ENCODE measurements around the gene OR2A14.
A peak's percentile ranks its signal among the peaks of the same experiment; 100 is the strongest.
"Not testable (repeated sequence)": the region's sequence is repeated elsewhere in the genome, so short reads cannot be mapped to it uniquely, and the experiment has no call there.

Gene OR2A14, protein sequence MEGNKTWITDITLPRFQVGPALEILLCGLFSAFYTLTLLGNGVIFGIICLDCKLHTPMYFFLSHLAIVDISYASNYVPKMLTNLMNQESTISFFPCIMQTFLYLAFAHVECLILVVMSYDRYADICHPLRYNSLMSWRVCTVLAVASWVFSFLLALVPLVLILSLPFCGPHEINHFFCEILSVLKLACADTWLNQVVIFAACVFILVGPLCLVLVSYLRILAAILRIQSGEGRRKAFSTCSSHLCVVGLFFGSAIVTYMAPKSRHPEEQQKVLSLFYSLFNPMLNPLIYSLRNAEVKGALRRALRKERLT

GRCh38 chr7:144122876-144123275, at the start of gene OR2A14:
OR2A14 (plus strand) TSS chr7:144123176; CDS start chr7:144129113, 5,937 bp downstream.
- no peak for DNase-seq

- no peak for DNase-seq
Measured at GRCh38 chr7:144074374-144074773, 48.6 kb upstream of the OR2A14 start.

- DNase-seq = no peak
Measured at GRCh38 chr7:144085978-144086377, 37.0 kb upstream of the OR2A14 start, which contains the start of gene OR2A12. OR2A12 (plus strand) TSS chr7:144086278; CDS start chr7:144095108, 8,830 bp downstream.

GRCh38 chr7:144086730-144087129, 36.2 kb upstream of the OR2A14 start:
- DNase-seq = no peak

- DNase-seq = no peak
Measured at GRCh38 chr7:144087230-144087629, 35.7 kb upstream of the OR2A14 start.

DNA sequence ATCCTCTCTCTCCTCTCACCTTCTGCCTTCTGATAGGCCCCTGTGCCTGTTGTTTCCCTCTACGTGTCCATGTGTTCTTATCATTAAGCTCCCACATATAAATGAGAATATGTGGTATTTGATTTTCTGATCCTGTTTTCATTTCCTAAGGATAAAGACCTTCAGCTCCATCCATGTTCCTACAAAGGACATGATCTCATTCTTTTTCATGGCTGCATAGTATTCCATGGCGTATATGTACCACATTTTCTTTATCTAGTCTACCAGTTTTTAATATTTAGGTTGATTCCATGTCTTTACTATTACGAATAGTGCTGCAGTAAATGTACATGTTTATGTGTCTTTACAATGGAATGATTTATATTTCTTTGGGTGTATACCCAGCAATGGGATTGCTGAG, 32.3 kb upstream of the OR2A14 start:
- DNase-seq = no peak

- no peak for DNase-seq
Measured at GRCh38 chr7:144098776-144099175, 24.2 kb upstream of the OR2A14 start.

DNA sequence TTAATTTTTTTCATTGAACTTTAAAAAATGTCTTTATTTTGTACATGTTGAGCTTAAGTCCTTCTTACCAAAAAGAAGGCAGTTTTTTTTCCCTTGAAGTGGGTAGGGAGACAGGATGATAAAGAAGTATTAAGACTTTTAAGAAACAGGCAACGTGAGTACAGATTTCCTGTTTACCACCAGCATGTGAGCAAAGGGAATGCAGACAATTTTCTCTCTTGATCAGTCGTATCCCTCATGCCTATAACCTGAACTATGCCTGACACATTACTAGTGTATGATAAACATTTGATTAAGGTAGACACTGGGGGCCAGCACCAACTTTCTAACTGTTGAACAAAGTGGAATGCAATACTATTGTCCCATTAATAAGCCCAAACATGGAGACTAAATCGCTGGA, 22.4 kb upstream of the OR2A14 start:
- no peak for DNase-seq

DNA sequence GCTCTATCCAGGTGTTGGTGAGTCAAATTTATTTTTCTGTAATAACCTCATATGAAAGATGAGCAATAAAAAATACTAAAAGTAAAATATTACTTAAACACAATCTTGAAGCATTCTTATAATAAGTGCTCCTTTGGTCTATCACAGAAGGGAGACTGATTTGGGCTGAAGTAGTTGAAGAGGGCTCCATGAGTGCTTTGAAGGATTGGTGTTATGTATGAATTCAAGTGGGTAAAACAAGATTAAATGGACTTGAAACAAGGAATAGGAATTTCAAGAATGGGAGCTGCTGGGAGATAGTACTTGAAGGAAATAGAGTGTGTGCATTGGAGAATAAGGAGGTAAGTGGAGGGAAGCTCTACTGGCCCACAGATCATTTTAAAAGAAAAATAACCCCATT, 20.9 kb upstream of the OR2A14 start:
- DNase-seq = no peak

- DNase-seq = no peak
Measured at GRCh38 chr7:144105211-144105610, 17.8 kb upstream of the OR2A14 start.

DNA sequence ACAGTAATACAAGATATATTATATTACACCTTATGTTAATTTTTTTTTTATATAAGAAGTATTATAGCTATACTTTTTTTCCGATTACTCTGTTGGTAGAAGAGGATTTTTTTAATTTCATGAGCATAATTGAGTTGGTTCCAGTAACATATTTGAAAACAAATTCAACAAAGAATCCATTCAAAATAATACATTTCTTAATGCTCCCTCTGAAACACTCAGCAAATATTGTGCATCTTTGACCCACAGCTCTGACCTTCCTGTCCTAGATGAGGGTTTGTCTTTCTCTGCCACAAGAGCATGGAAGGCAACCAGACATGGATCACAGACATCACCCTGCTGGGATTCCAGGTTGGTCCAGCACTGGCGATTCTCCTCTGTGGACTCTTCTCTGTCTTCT, 13.7 kb upstream of the OR2A14 start, which contains the start of gene OR2A2:
OR2A2 (plus strand) TSS at position 301 of the 400 bp plus-strand sequence; CDS start at position 301, 0 bp downstream.
- no peak for DNase-seq

DNA sequence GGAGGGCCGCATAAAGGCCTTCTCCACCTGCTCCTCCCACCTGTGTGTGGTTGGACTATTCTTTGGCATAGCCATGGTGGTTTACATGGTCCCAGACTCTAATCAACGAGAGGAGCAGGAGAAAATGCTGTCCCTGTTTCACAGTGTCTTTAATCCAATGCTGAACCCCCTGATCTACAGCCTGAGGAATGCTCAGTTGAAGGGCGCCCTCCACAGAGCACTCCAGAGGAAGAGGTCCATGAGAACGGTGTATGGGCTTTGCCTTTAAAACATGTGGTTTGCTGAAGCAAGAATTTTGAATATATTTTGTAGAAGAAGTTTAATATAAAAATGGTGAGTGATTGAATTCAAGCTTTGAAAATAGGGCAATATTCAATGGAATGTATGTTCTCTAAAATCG, 12.7 kb upstream of the OR2A14 start:
- DNase-seq = no peak

GRCh38 chr7:144113651-144114050, 9.3 kb upstream of the OR2A14 start:
- DNase-seq = no peak

DNA sequence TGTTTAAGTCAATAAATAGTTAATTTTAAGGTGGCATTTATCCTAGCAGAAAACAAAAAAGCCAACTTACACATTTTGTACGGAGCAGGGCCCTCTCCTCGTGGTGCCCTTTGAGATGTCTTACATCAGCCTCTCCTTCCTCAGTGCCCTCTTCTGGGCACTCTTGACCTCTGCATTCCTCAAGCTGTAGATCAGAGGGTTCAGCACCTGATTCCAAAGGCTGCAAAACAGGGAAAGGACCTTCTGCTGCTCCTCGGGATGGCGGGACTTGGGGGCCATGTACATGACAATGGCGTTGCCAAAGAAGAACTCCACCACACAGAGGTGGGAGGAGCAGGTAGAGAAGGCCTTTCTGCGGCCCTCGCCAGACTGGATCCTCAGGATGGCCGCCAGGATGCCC, 4.6 kb upstream of the OR2A14 start:
- no peak for DNase-seq

DNA sequence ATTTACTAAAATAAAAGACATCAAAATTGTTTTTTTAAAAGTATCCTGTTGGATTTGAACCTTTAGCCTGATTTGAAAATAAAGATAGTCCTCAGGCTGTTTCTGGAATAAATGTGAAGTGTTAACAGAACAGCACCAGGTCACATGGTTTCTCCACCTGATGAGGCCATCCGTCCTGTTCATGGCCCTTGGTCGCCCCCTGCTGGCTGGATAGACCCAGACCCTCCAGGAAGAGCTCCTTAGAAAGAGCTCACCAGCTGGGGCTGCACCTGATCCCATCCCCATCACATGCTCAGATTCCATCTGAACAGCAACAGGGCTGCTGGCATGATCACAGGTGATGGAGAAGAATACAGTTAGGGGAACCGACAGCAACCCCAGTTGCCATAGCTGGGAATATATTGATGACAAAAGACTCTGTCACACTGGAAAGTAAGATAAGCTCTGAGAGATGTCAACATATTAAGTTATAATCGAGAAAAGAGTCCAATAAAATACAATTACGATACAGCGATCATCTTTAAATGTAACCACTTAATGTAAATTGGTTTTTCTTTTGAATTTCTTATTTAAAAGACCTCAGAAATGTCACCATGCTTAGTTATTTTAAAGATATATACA, 4.8 kb downstream of the OR2A14 start:
- peak in 31 of 58 donors; percentile 0 to 60 (median 9) for DNase-seq

- DNase-seq = not testable (repeated sequence)
Measured at GRCh38 chr7:144129601-144130000, 6.6 kb downstream of the OR2A14 start.

DNA sequence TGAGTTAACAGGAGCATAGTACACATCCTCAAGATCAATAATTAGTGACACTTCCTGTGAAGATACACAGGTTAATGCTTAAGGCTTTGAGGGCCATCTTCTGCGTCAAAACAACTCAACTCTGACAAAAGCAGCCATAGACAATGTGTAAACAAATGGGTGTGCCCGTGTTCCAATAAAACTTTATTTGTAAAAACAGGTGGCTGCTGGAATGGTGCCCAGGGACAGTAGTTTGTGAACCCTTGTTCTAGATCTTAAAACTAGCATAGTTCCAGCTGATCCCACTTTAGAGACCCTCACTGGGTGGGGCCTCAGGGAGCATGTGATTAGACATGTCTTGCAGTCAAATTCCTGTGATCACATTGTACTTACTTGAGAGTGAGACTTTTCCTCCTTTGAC, 7.8 kb downstream of the OR2A14 start:
- DNase-seq = no peak

- DNase-seq = no peak
Measured at GRCh38 chr7:144132262-144132661, 9.3 kb downstream of the OR2A14 start.

DNA sequence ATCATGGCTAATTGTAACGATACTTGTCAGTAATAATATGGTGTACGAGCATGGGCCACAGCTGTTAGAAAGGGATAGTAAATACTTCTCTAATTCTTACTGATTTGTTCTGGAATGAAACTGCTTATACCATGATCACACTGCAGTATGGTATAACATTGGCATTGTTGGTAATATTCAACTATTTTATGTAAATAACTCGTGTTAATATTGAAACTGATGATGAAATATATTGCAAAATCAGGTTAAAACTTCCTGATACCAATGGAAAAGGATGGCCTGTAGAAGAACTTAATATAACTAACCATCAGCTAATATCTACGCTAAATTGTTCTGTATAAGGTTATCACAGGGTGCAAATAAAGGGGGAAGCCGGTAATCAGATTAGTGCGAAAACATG, 10.3 kb downstream of the OR2A14 start:
- DNase-seq = no peak

GRCh38 chr7:144134116-144134515, 11.1 kb downstream of the OR2A14 start:
- no peak for DNase-seq

GRCh38 chr7:144137501-144137900, 14.5 kb downstream of the OR2A14 start:
- no peak for DNase-seq

- no peak for DNase-seq
Measured at GRCh38 chr7:144142187-144142586, 19.2 kb downstream of the OR2A14 start.

DNA sequence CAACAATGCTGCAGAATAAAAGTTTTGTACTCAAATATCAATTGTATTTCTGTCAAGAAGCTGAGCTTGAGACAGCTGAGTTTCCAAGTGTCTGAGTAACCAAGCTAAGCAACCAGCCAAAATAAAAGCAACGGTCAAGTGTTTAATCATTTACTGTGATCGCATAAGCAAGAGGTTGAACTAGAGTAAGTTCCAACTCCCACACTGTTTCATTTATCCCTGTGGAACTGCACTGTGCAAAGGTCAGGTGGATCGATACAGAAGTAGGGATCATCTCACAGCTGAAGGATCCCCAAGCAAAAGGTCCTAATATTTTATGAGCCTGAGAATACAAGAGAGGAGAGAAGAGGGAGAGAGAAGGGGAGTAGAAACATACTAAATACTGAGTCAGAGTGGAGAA, 21.4 kb downstream of the OR2A14 start:
- DNase-seq = no peak

All from anterior cingulate cortex (tissue), 58 donors.